Measurements from ENCODE around the gene BMP8B.

BMP8B gene

GRCh38 chr1:39729842-39730241 lies 58.8 kb downstream of the BMP8B start:
- no peak for TF ChIP-seq CTCF (IDR thresholded peaks at IDR 0.05; ENCODE audit: low read length, missing control alignments)
- no peak overlapping the region for H3K4me3 ChIP-seq (replicated peaks; ENCODE audit: low read depth, low read length)
- DNase-seq (ENCODE audit: low read depth): no peak

GRCh38 chr1:39729030-39729429 lies 59.6 kb downstream of the BMP8B start:
- no peak for DNase-seq (ENCODE audit: low read depth)
- H3K4me3 ChIP-seq (replicated peaks; ENCODE audit: low read depth, low read length): no peak overlapping the region
- TF ChIP-seq CTCF (IDR thresholded peaks at IDR 0.05; ENCODE audit: low read length, missing control alignments): no peak

- DNase-seq (ENCODE audit: low read depth): no peak
- H3K4me3 ChIP-seq (replicated peaks; ENCODE audit: low read depth, low read length): no peak overlapping the region
- no peak for TF ChIP-seq CTCF (IDR thresholded peaks at IDR 0.05; ENCODE audit: low read length, missing control alignments)
Observed at GRCh38 chr1:39727932-39728317, 60.7 kb downstream of the BMP8B start.

- no peak for TF ChIP-seq CTCF (IDR thresholded peaks at IDR 0.05; ENCODE audit: low read length, missing control alignments)
- no peak overlapping the region for H3K4me3 ChIP-seq (replicated peaks; ENCODE audit: low read depth, low read length)
- DNase-seq (ENCODE audit: low read depth): no peak
Observed at GRCh38 chr1:39727221-39727931, 61.3 kb downstream of the BMP8B start.

- no peak for DNase-seq (ENCODE audit: low read depth)
- no peak for TF ChIP-seq CTCF (IDR thresholded peaks at IDR 0.05; ENCODE audit: low read length, missing control alignments)
- no peak overlapping the region for H3K4me3 ChIP-seq (replicated peaks; ENCODE audit: low read depth, low read length)
Observed at GRCh38 chr1:39726600-39726999, 62.1 kb downstream of the BMP8B start.

- no peak for DNase-seq (ENCODE audit: low read depth)
- TF ChIP-seq CTCF (IDR thresholded peaks at IDR 0.05; ENCODE audit: low read length, missing control alignments): no peak
- H3K4me3 ChIP-seq (replicated peaks; ENCODE audit: low read depth, low read length): no peak overlapping the region
Observed at GRCh38 chr1:39722495-39722894, 66.2 kb downstream of the BMP8B start.

GRCh38 chr1:39721664-39722063 lies 67.0 kb downstream of the BMP8B start:
- TF ChIP-seq CTCF (IDR thresholded peaks at IDR 0.05; ENCODE audit: low read length, missing control alignments): no peak
- no peak overlapping the region for H3K4me3 ChIP-seq (replicated peaks; ENCODE audit: low read depth, low read length)
- DNase-seq (ENCODE audit: low read depth): no peak
